ENCODE results near the gene PRG3. TPM values are rescaled to one million over a fixed set of nuclear protein-coding genes. Genes with fewer than 3 reads are reported as not detected.
"Not testable (repeated sequence)": the region's sequence is repeated elsewhere in the genome, so short reads cannot be mapped to it uniquely, and the experiment has no call there.

PRG3 gene
- total RNA-seq, 1 donor from 2014 or later: not detected

- DNase-seq (ENCODE audit: low read depth, low spot score): not testable (repeated sequence)
Measured at GRCh38 chr11:57361420-57361819, 19.5 kb downstream of the PRG3 start.

- DNase-seq (ENCODE audit: low read depth, low spot score): no peak
Measured at GRCh38 chr11:57360991-57361390, 20.0 kb downstream of the PRG3 start.

- DNase-seq (ENCODE audit: low read depth, low spot score): no peak
Measured at GRCh38 chr11:57359896-57360690, 20.9 kb downstream of the PRG3 start.

- no peak for DNase-seq (ENCODE audit: low read depth, low spot score)
Measured at GRCh38 chr11:57359396-57359795, 21.6 kb downstream of the PRG3 start.

- no peak for DNase-seq (ENCODE audit: low read depth, low spot score)
Measured at GRCh38 chr11:57358991-57359390, 22.0 kb downstream of the PRG3 start.

- DNase-seq (ENCODE audit: low read depth, low spot score): no peak
Measured at GRCh38 chr11:57358543-57358961, 22.4 kb downstream of the PRG3 start.

- DNase-seq (ENCODE audit: low read depth, low spot score): no peak
Measured at GRCh38 chr11:57357856-57358255, 23.1 kb downstream of the PRG3 start.

- no peak for DNase-seq (ENCODE audit: low read depth, low spot score)
Measured at GRCh38 chr11:57357310-57357709, 23.6 kb downstream of the PRG3 start.

GRCh38 chr11:57356268-57356667 is 24.7 kb downstream of the PRG3 start:
- no peak for DNase-seq (ENCODE audit: low read depth, low spot score)

- DNase-seq (ENCODE audit: low read depth, low spot score): no peak
Measured at GRCh38 chr11:57354699-57355098, 26.3 kb downstream of the PRG3 start.

GRCh38 chr11:57353852-57354251 is 27.1 kb downstream of the PRG3 start:
- no peak for DNase-seq (ENCODE audit: low read depth, low spot score)

- no peak for DNase-seq (ENCODE audit: low read depth, low spot score)
Measured at GRCh38 chr11:57353446-57353845, 27.5 kb downstream of the PRG3 start.

GRCh38 chr11:57353036-57353435 is 27.9 kb downstream of the PRG3 start:
- DNase-seq (ENCODE audit: low read depth, low spot score): no peak

- DNase-seq (ENCODE audit: low read depth, low spot score): no peak
Measured at GRCh38 chr11:57349491-57350274, 31.3 kb downstream of the PRG3 start.

GRCh38 chr11:57348636-57349313 is 32.2 kb downstream of the PRG3 start:
- DNase-seq (ENCODE audit: low read depth, low spot score): no peak

GRCh38 chr11:57348052-57348451 is 32.9 kb downstream of the PRG3 start:
- DNase-seq (ENCODE audit: low read depth, low spot score): no peak

- no peak for DNase-seq (ENCODE audit: low read depth, low spot score)
Measured at GRCh38 chr11:57347336-57347735, 33.6 kb downstream of the PRG3 start.

- DNase-seq (ENCODE audit: low read depth, low spot score): no peak
Measured at GRCh38 chr11:57345555-57346211, 35.3 kb downstream of the PRG3 start.

GRCh38 chr11:57344826-57345225 is 36.1 kb downstream of the PRG3 start:
- DNase-seq (ENCODE audit: low read depth, low spot score): no peak

GRCh38 chr11:57343825-57344224 is 37.1 kb downstream of the PRG3 start:
- no peak for DNase-seq (ENCODE audit: low read depth, low spot score)

- no peak for DNase-seq (ENCODE audit: low read depth, low spot score)
Measured at GRCh38 chr11:57342702-57343101, 38.2 kb downstream of the PRG3 start.

Measured in pulmonary artery endothelial cell (primary cell).